Measurements from ENCODE around the gene GRK6. TPM values are rescaled to one million over a fixed set of nuclear protein-coding genes. Genes with fewer than 3 reads are reported as not detected.

Gene GRK6
- total RNA-seq, 4 donors from 2014 or later: 16.1 to 45.5 (median 27.2) TPM

- TF ChIP-seq, protein P1, sequence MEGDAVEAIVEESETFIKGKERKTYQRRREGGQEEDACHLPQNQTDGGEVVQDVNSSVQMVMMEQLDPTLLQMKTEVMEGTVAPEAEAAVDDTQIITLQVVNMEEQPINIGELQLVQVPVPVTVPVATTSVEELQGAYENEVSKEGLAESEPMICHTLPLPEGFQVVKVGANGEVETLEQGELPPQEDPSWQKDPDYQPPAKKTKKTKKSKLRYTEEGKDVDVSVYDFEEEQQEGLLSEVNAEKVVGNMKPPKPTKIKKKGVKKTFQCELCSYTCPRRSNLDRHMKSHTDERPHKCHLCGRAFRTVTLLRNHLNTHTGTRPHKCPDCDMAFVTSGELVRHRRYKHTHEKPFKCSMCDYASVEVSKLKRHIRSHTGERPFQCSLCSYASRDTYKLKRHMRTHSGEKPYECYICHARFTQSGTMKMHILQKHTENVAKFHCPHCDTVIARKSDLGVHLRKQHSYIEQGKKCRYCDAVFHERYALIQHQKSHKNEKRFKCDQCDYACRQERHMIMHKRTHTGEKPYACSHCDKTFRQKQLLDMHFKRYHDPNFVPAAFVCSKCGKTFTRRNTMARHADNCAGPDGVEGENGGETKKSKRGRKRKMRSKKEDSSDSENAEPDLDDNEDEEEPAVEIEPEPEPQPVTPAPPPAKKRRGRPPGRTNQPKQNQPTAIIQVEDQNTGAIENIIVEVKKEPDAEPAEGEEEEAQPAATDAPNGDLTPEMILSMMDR (IDR thresholded peaks at IDR 0.05): no peak
- DNase-seq (ENCODE audit: low spot score): no peak
- ATAC-seq (ENCODE audit: low FRiP score): no peak
Measured at GRCh38 chr5:177468685-177469628, 42.5 kb downstream of the GRK6 start.

- DNase-seq (ENCODE audit: low spot score): no peak
- TF ChIP-seq, protein P1 (IDR thresholded peaks at IDR 0.05): no peak
- ATAC-seq (ENCODE audit: low FRiP score): no peak
Measured at GRCh38 chr5:177469750-177470525, 43.5 kb downstream of the GRK6 start.

GRCh38 chr5:177470759-177471536, 44.5 kb downstream of the GRK6 start:
- ATAC-seq (ENCODE audit: low FRiP score) (no peak), DNase-seq (ENCODE audit: low spot score) (no peak)
- TF ChIP-seq, protein P1 (IDR thresholded peaks at IDR 0.05): no peak

DNA sequence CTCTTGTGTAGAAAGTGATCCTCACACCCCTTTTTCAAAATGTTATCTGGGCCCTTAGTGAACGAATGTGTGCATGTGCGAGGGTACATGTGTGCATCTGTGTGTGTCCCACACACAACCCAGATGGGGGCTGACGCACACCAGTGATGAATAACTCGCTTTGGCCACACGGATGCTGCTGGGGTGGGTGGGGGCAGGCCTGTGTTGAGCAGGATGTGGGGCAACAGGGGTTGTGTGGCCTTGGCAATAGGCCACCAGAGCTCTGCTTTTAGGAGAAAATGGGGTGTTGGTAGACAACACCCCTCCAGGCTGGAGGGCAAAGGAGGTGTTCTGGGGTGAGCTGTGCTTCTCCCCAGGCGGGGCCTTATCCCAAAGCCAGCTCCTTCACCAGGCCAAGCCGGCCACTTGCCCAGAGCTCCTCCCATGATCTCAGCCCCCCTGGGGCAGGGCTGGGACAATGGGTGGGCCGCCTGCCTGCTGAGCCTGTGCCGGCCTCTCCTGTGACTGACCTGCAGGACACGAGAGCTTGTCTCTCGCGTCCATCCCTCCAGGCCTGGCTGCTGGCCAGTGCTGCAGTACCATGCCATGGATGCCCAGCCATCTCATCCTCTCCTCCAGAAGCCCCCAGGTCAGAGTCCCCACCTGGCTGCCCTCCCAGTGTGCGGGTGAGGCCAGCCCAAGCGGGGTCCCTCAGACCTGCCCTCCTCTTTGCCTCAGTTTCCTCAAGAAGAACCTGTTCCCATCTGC, 45.3 kb downstream of the GRK6 start:
- TF ChIP-seq, protein P1 (IDR thresholded peaks at IDR 0.05): no peak
- ATAC-seq (ENCODE audit: low FRiP score): no peak
- no peak for DNase-seq (ENCODE audit: low spot score)

GRCh38 chr5:177472460-177473442, 46.3 kb downstream of the GRK6 start:
- peak; percentile 39 for ATAC-seq (ENCODE audit: low FRiP score)
- TF ChIP-seq, protein P1 (IDR thresholded peaks at IDR 0.05): no peak
- no peak for DNase-seq (ENCODE audit: low spot score)

Measured in omental fat pad (tissue), 4 donors.